ENCODE data around the gene PCDHGC4. TPM values are rescaled to one million over a fixed set of nuclear protein-coding genes. Genes with fewer than 3 reads are reported as not detected.

The PCDHGC4 gene
- total RNA-seq, 4 donors from 2014 or later = 1.8 to 26.5 (median 2.7) TPM

- Histone ChIP-seq H3K27me3 (no peaks in the 10 kb centered on the region), H3K36me3 (peaks cover 0 to 19% (median 1%) of the 10 kb centered on the region in 4 donors), H3K27ac (peak overlapping the region; percentile 23 to 49 (median 32)), H3K4me3 (no peak overlapping the region), H3K4me1 (peaks cover 4 to 36% (median 11%) of the 10 kb centered on the region in 4 donors), H3K9me3 (no peaks in the 10 kb centered on the region)
- no peak for DNase-seq
- 86 to 95% methylated on average over 3 to 11 of the region's 11 CpGs for WGBS, 2 donors (ENCODE audit: low coverage in 1 of 2)
- TF ChIP-seq CTCF (IDR thresholded peaks at IDR 0.05) (no peak), POLR2AphosphoS5 (IDR thresholded peaks at IDR 0.05) (no peak), EP300 (IDR thresholded peaks at IDR 0.05; ENCODE audit: low read depth) (no peak), POLR2A (IDR thresholded peaks at IDR 0.05) (no peak)
- intact Hi-C loops (cut with DNase I; ENCODE audit: low total_unique reads) = loop anchor here (10.0 kb wide), 1 partner anchor 124 kb away; the partner anchor contains the start of genes PCDHGA9 and PCDHGB6
- in situ Hi-C loops (cut with MboI; ENCODE audit: low pct_ligation_motif_present in 1 of 4, low pct_unique_long_range_greater_than_20kb in 1 of 4, low sequenced_read_pairs in 3 of 4) = no loop called here
Measured at GRCh38 chr5:141528291-141528984, 43.6 kb downstream of the PCDHGC4 start.

- WGBS, 2 donors (ENCODE audit: low coverage in 1 of 2) = 71 to 78% methylated on average over 4 to 5 of the region's 5 CpGs
- TF ChIP-seq CTCF (IDR thresholded peaks at IDR 0.05) (no peak), EP300 (IDR thresholded peaks at IDR 0.05; ENCODE audit: low read depth) (no peak), POLR2AphosphoS5 (IDR thresholded peaks at IDR 0.05) (no peak), POLR2A (IDR thresholded peaks at IDR 0.05) (no peak)
- Histone ChIP-seq H3K36me3 (peaks cover 0 to 19% (median 2%) of the 10 kb centered on the region in 4 donors), H3K4me1 (peaks cover 4 to 30% (median 11%) of the 10 kb centered on the region in 4 donors), H3K4me3 (no peak overlapping the region), H3K27ac (peak overlapping the region; percentile 23 to 42 (median 32)), H3K9me3 (no peaks in the 10 kb centered on the region), H3K27me3 (no peaks in the 10 kb centered on the region)
- intact Hi-C loops (cut with DNase I; ENCODE audit: low total_unique reads) (loop anchor here (10.0 kb wide), 1 partner anchor 124 kb away; the partner anchor contains the start of genes PCDHGA9 and PCDHGB6), in situ Hi-C loops (cut with MboI; ENCODE audit: low pct_ligation_motif_present in 1 of 4, low pct_unique_long_range_greater_than_20kb in 1 of 4, low sequenced_read_pairs in 3 of 4) (no loop called here)
- no peak for DNase-seq
Measured at GRCh38 chr5:141529002-141529401, 44.2 kb downstream of the PCDHGC4 start.

GRCh38 chr5:141529873-141530272 lies 45.0 kb downstream of the PCDHGC4 start:
- in situ Hi-C loops (cut with MboI; ENCODE audit: low pct_ligation_motif_present in 1 of 4, low pct_unique_long_range_greater_than_20kb in 1 of 4, low sequenced_read_pairs in 3 of 4) = no loop called here
- no peaks in the 10 kb centered on the region for H3K27me3 ChIP-seq
- no peak for DNase-seq
- TF ChIP-seq EP300 (IDR thresholded peaks at IDR 0.05; ENCODE audit: low read depth) (no peak), CTCF (IDR thresholded peaks at IDR 0.05) (no peak), POLR2A (IDR thresholded peaks at IDR 0.05) (no peak), POLR2AphosphoS5 (IDR thresholded peaks at IDR 0.05) (no peak)
- peak overlapping the region in 3 of 4 donors; percentile 30 to 42 (median 35) for H3K27ac ChIP-seq
- peaks cover 4 to 22% (median 10%) of the 10 kb centered on the region in 4 donors for H3K4me1 ChIP-seq
- H3K36me3 ChIP-seq = peaks cover 0 to 20% (median 2%) of the 10 kb centered on the region in 4 donors
- intact Hi-C loops (cut with DNase I; ENCODE audit: low total_unique reads) = loop anchor here (10.0 kb wide), 1 partner anchor 125 kb away; the partner anchor contains the start of genes PCDHGA9 and PCDHGB6
- WGBS, 2 donors (ENCODE audit: low coverage in 1 of 2) = 86% methylated on average over 7 of the region's 7 CpGs; no CpG with 5 or more reads in 1 of the 2 donors
- H3K4me3 ChIP-seq = no peak overlapping the region
- no peaks in the 10 kb centered on the region for H3K9me3 ChIP-seq

- in situ Hi-C loops (cut with MboI; ENCODE audit: low pct_ligation_motif_present in 1 of 4, low pct_unique_long_range_greater_than_20kb in 1 of 4, low sequenced_read_pairs in 3 of 4) = no loop called here
- H3K27me3 ChIP-seq = no peaks in the 10 kb centered on the region
- no peak for DNase-seq
- intact Hi-C loops (cut with DNase I; ENCODE audit: low total_unique reads) = no loop called here
- H3K36me3 ChIP-seq = peaks cover 0 to 20% (median 2%) of the 10 kb centered on the region in 4 donors
- no peaks in the 10 kb centered on the region for H3K9me3 ChIP-seq
- H3K27ac ChIP-seq = no peak overlapping the region
- 91 to 96% methylated on average over 1 of the region's 1 CpG for WGBS, 2 donors (ENCODE audit: low coverage in 1 of 2)
- H3K4me1 ChIP-seq = peaks cover 0 to 8% (median 0%) of the 10 kb centered on the region in 4 donors
- no peak overlapping the region for H3K4me3 ChIP-seq
- TF ChIP-seq POLR2AphosphoS5 (IDR thresholded peaks at IDR 0.05) = no peak
- no peak for TF ChIP-seq POLR2A (IDR thresholded peaks at IDR 0.05)
- no peak for TF ChIP-seq CTCF (IDR thresholded peaks at IDR 0.05)
- TF ChIP-seq EP300 (IDR thresholded peaks at IDR 0.05; ENCODE audit: low read depth) = no peak
Measured at GRCh38 chr5:141532726-141533125, 47.9 kb downstream of the PCDHGC4 start.

Measured in transverse colon (tissue), 4 donors.